Stimulated activated CD4-positive, alpha-beta T cell treated with anti-CD3 and anti-CD28 coated beads, Interleukin-4, amount 100 ng/mL, for 24 hours (primary cell): ENCODE measurements around the gene MPDU1.
"Not testable (repeated sequence)": the region's sequence is repeated elsewhere in the genome, so short reads cannot be mapped to it uniquely, and the experiment has no call there.

ENCODE experiments used
- DNase-seq: peaks from one replicate; pipeline ENCODE4 v3.0.0-alpha.2; 2020

The MPDU1 gene

GRCh38 chr17:7620835-7621234 is 37.2 kb downstream of the MPDU1 start:
- no peak for DNase-seq

DNA sequence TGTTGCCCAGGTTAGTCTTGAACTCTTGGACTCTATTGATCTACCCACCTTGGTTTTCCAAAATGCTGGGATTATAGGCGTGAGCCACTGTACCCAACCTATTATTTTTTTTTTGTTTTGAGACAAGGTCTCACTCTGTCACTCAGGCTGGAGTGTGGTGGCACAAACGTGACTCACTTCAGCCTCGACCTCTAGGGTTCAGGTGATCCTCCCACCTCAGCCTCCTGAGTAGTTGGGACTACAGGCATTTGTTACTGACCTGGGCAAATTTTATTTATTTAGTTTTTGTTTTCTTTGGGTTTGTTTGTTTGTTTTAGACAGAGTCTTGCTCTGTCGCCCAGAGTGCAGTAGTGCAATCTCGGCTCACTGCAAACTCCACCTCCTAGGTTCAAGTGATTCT is 40.0 kb downstream of the MPDU1 start:
- no peak for DNase-seq

DNA sequence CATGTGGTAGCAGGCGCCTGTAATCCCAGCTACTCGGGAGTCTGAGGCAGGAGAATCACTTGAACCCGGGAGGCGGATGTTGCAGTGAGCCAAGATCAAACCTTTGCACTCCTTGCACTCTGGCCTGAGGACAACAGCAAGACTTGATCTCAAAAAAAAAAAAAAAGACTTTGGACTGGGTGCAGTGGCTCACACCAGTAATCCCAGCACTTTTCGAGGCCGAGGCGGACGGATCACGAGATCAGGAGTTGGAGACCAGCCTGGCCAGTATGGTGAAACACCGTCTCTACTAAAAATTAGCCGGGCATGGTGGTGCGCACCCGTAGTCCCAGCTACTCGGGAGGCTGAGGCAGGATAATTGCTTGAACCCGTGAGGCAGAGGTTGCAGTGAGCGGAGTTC is 42.1 kb downstream of the MPDU1 start:
- not testable (repeated sequence) for DNase-seq

- no peak for DNase-seq
Observed at GRCh38 chr17:7626307-7626706, 42.7 kb downstream of the MPDU1 start.

DNA sequence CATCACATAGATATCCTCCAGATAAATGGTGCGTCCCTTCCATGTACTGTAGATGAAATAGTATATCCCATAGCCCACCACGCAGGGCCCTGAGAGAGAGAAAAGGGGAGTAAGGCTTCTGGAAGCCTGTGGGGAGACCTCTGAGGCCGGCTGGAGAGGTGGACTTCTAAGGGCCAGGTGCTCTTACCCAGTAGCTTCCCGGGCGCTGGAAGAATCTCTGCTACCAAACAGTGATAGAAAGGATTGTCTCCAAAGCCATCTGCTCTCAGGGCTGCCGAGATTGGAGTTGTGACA is 43.3 kb downstream of the MPDU1 start:
- DNase-seq: no peak

- DNase-seq: peak; percentile 86
Observed at GRCh38 chr17:7627250-7628121, 43.8 kb downstream of the MPDU1 start, which contains the start of gene SAT2. Gene SAT2 (minus strand): TSS chr17:7627821. CDS start chr17:7627635, 186 bp downstream.

DNA sequence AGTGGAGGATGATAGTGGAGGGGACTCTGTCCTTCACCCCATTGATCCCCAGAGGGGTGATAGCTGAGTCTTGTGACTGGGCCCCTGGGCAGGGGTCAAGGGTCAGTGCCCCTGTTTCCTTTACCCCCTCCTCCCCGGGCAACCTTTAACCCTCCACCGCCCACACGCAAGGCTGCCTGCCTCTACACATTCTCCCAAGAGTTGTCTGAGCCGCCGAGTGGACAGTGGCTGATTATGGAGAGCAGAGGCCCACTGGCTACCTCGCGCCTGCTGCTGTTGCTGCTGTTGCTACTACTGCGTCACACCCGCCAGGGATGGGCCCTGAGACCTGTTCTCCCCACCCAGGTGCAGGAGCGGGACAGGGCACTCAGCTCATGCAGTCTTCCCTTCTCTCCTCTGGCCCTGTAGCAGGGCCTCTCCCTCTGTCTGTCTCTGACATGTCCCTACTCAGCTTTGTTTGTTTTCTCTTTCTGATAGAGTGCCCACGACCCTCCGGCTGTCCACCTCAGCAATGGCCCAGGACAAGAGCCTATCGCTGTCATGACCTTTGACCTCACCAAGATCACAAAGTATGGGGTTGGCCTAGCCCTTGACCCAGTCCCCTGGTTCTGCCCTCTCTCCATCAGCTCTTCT is 46.4 kb downstream of the MPDU1 start, which contains the start of gene SHBG:
Gene SHBG (plus strand): TSS at position 197 of the 633 bp plus-strand sequence. CDS start 38 bp downstream, at position 235.
- DNase-seq: no peak

- no peak for DNase-seq
Observed at GRCh38 chr17:7631398-7632380, 48.0 kb downstream of the MPDU1 start.

DNA sequence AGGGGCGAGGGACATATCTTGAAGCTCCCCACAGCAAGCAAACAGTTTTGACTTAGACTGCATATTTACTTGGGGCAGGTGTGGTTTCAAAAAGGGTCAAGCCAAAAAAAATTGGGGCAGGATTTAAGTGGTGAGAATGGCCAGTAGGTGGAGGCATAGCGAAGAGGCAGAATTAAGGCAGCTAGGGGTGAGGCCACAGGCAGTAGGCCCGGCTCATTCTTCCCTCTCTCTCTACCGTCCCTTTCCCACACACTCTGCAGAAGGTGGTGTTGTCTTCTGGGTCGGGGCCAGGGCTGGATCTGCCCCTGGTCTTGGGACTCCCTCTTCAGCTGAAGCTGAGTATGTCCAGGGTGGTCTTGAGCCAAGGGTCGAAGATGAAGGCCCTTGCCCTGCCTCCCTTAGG is 48.8 kb downstream of the MPDU1 start:
- DNase-seq: peak; percentile 29

DNA sequence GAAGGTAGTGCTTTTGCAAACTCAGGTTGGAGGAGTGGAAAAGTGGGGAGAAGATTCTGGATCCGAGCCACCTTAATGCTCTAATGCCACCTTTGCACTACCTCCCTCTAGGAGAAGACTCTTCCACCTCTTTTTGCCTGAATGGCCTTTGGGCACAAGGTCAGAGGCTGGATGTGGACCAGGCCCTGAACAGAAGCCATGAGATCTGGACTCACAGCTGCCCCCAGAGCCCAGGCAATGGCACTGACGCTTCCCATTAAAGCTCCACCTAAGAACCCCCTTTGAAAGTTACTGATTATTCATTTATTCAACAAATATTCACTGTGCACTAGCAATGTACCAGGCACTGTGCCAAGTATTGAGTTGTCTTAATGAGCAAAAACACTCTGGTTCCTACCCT is 49.4 kb downstream of the MPDU1 start:
- DNase-seq: no peak

- DNase-seq: no peak
Observed at GRCh38 chr17:7634384-7634783, 50.7 kb downstream of the MPDU1 start.

DNA sequence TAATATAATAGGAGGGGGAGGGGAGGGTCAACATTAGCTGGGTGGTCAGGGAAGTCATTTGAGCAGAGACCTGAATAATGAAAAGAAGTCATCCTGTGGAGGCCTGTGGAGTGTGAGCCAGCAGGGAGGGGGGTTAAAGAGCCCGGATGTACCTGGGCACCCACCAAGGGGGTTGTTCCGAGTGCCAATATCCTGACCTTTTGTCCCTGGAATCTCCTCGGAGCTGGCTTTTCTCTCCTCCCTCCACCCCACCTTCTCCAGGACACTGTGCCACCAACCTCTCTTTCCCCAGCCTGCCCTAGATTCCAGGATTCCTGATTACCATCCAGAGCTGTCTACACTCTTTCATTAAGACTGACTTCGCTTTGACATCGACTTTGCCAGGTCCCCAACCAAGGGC is 52.5 kb downstream of the MPDU1 start:
- DNase-seq: no peak
